BE2C (cell line): ENCODE measurements around the gene PKD1L1.

Experiments
- DNase-seq: peaks from one replicate; pipeline ENCODE4 v3.0.0-alpha.2; 2020
- H3K27me3 ChIP-seq: fragments of 250-450 bp; sonication (Bioruptor Pico); 2 replicates; pipeline ENCODE4 v1.5.1; 2020; ENCODE audit warnings: mild to moderate bottlenecking
- H3K36me3 ChIP-seq: fragments of 250-450 bp; sonication (Bioruptor Pico); 2 replicates; pipeline ENCODE4 v1.5.1; 2020; ENCODE audit warnings: mild to moderate bottlenecking
- H3K4me1 ChIP-seq: fragments of 250-450 bp; sonication (Bioruptor Pico); 2 replicates; pipeline ENCODE4 v1.5.1; 2020
- H3K4me3 ChIP-seq: 2 replicates; pipeline ENCODE4 v1.5.1; 2011; ENCODE audit warnings: low read depth, low read length
- H3K9me3 ChIP-seq: fragments of 250-450 bp; sonication (Bioruptor Pico); 2 replicates; pipeline ENCODE4 v1.5.1; 2020
- TF ChIP-seq, protein P1 (sequence below): IDR thresholded peaks from 2 replicates; pipeline ENCODE4 v1.5.1; 2012; ENCODE audit warnings: mild to moderate bottlenecking, low read depth, low read length

Gene PKD1L1

GRCh38 chr7:47875998-47876744 lies 72.1 kb downstream of the PKD1L1 start:
- Histone ChIP-seq H3K4me1 (no peaks in the 10 kb centered on the region; the same call in 1 of the 2 replicates), H3K9me3 (no peaks in the 10 kb centered on the region), H3K27me3 (no peaks in the 10 kb centered on the region), H3K36me3 (no peaks in the 10 kb centered on the region), H3K4me3 (no peak overlapping the region)
- DNase-seq: no peak
- TF ChIP-seq, protein P1, sequence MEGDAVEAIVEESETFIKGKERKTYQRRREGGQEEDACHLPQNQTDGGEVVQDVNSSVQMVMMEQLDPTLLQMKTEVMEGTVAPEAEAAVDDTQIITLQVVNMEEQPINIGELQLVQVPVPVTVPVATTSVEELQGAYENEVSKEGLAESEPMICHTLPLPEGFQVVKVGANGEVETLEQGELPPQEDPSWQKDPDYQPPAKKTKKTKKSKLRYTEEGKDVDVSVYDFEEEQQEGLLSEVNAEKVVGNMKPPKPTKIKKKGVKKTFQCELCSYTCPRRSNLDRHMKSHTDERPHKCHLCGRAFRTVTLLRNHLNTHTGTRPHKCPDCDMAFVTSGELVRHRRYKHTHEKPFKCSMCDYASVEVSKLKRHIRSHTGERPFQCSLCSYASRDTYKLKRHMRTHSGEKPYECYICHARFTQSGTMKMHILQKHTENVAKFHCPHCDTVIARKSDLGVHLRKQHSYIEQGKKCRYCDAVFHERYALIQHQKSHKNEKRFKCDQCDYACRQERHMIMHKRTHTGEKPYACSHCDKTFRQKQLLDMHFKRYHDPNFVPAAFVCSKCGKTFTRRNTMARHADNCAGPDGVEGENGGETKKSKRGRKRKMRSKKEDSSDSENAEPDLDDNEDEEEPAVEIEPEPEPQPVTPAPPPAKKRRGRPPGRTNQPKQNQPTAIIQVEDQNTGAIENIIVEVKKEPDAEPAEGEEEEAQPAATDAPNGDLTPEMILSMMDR: no peak

DNA sequence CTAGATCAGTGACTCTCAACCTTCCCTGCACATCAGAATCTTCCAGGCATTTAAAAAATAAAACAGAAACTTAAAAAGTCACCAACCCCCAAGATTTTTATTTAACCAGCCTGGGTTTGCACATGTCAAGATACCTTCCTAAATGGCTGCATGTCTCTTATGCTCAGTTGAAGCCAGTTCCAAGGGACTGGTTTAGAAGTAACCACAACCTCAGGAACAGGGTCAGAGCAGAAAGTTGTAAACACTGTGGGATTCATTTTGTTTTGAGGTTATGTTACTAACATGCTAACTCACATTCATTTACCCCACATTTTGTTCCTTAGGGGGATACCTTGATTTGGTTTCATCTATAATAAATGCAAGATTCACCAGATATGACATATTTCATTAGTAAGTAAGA lies 72.9 kb downstream of the PKD1L1 start:
- no peaks in the 10 kb centered on the region for H3K27me3 ChIP-seq
- H3K36me3 ChIP-seq: no peaks in the 10 kb centered on the region
- H3K9me3 ChIP-seq: no peaks in the 10 kb centered on the region
- DNase-seq: no peak
- H3K4me3 ChIP-seq: no peak overlapping the region
- TF ChIP-seq, protein P1: no peak
- no peaks in the 10 kb centered on the region; the same call in 1 of the 2 replicates for H3K4me1 ChIP-seq

DNA sequence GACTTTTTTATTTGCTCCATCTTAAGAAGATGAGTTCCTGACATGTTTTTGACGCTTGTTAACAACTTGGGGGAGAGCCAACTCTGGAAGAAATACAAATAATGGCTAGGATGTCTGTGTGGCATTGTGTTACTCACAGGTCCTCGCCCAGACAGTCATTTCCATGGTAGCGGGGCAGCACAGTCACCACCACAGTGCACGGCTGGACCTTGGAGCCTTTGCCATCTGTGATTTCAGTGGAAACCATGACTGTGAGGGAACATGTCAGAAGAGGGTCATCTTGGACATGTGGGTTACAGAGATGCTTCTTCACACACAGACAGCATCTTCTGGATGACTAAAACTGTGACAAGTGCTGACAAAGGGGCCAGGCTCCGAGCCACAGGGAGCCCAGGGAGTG lies 74.5 kb downstream of the PKD1L1 start:
- Histone ChIP-seq H3K9me3 (no peaks in the 10 kb centered on the region), H3K4me1 (no peaks in the 10 kb centered on the region; the same call in 1 of the 2 replicates), H3K4me3 (no peak overlapping the region), H3K27me3 (no peaks in the 10 kb centered on the region), H3K36me3 (no peaks in the 10 kb centered on the region)
- no peak for DNase-seq
- TF ChIP-seq, protein P1: no peak

DNA sequence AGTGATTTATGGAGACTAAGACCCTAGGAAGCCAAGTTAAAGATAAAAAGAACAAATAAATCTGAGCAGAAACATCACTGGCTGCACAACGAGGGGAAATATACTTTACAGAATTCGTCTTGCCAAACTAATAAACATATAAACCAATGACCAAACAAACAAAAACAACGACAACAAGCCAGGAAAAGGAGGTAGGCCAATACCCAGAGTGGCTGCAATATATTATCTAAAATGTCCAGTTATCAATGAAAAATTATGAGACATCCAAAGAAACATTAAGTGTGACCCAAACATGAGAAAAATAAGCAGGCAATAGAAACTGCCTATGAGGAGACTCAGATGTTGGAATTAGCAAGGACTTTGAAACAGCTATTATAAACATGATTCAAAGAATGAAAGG lies 81.0 kb downstream of the PKD1L1 start:
- TF ChIP-seq, protein P1: no peak
- Histone ChIP-seq H3K4me3 (no peak overlapping the region), H3K36me3 (no peaks in the 10 kb centered on the region), H3K9me3 (no peaks in the 10 kb centered on the region), H3K27me3 (no peaks in the 10 kb centered on the region), H3K4me1 (no peaks in the 10 kb centered on the region)
- no peak for DNase-seq

DNA sequence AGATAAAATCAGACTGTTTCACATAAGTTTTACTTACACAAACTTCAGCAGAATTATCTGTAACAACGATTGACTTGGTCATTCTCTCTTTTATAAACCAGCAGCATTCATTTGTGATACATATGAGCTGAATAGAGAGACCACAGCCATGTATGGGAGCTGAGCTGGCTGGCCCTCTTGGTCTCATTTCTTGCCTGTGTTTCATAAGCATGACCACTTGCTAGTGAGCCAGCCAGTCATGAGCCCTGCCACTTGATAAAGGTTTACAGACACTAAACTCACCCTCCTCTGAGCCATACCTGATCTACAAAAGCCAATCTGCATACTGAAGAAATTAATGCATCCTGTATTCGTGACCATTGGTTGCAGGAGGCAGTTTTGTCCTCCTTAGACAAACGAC lies 82.1 kb downstream of the PKD1L1 start:
- no peaks in the 10 kb centered on the region for H3K4me1 ChIP-seq
- no peak for DNase-seq
- no peaks in the 10 kb centered on the region for H3K27me3 ChIP-seq
- no peaks in the 10 kb centered on the region for H3K36me3 ChIP-seq
- TF ChIP-seq, protein P1: no peak
- no peak overlapping the region for H3K4me3 ChIP-seq
- H3K9me3 ChIP-seq: no peaks in the 10 kb centered on the region
